Upper lobe of left lung (tissue), 6 donors: ENCODE measurements around the gene TMEM132E. TPM values are rescaled to one million over a fixed set of nuclear protein-coding genes. Genes with fewer than 3 reads are reported as not detected.
A peak's percentile ranks its signal among the peaks of the same experiment; 100 is the strongest.

Experiments used
- ATAC-seq, 2 donors: fragments of 200-7000 bp; cut with Tn5 transposase; one replicate each; pipeline ENCODE4 v1.9.1; 2022; ENCODE audit warnings: mild to moderate bottlenecking in 2 of 2, moderate library complexity in 2 of 2; ENCODE audit not compliant: low FRiP score in 2 of 2
- DNase-seq, 2 donors: peaks; one replicate each; pipeline ENCODE4 v3.0.0-alpha.2; 2019 to 2020
- H3K27ac ChIP-seq, 4 donors: fragments of 200-600 bp; sonication (generic); one replicate each; pipeline ENCODE4 v1.5.1; 2016 to 2019
- H3K27me3 ChIP-seq, 4 donors: fragments of 200-600 bp; sonication (generic); one replicate each; pipeline ENCODE4 v1.5.1; 2017 to 2019
- H3K36me3 ChIP-seq, 4 donors: fragments of 200-600 bp; sonication (generic); one replicate each; pipeline ENCODE4 v1.5.1; 2016 to 2019
- H3K4me1 ChIP-seq, 4 donors: fragments of 200-600 bp; sonication (generic); one replicate each; pipeline ENCODE4 v1.5.1; 2018 to 2019
- H3K4me3 ChIP-seq, 4 donors: fragments of 200-600 bp; sonication (generic); one replicate each; pipeline ENCODE4 v1.5.1; 2017 to 2019; ENCODE audit warnings: mild to moderate bottlenecking in 2 of 4, moderate library complexity in 1 of 4
- H3K9me3 ChIP-seq, 4 donors: fragments of 200-600 bp; sonication (generic); one replicate each; pipeline ENCODE4 v1.5.1; 2018 to 2019
- CTCF ChIP-seq, 6 experiments: fragments of 450-650 bp in 4 of 6; fragments of 200-600 bp in 2 of 6; sonication (generic) in 2 of 6; IDR thresholded peaks; one replicate each; pipeline ENCODE4 v1.5.1; 2016 to 2019; ENCODE audit warnings: antibody characterized with exemption in 6 of 6
- EP300 ChIP-seq, 4 donors: sonication (generic); formaldehyde crosslinking; IDR thresholded peaks; one replicate each; pipeline ENCODE4 v1.5.1; 2017; ENCODE audit warnings: antibody characterized with exemption in 4 of 4, control low read depth in 2 of 4
- POLR2A ChIP-seq, 4 donors: fragments of 450-650 bp; IDR thresholded peaks; one replicate each; pipeline ENCODE4 v1.5.1; 2016 to 2017; ENCODE audit warnings: antibody characterized with exemption in 4 of 4, mild to moderate bottlenecking in 2 of 4
- POLR2AphosphoS5 ChIP-seq, 2 donors: sonication (generic); formaldehyde crosslinking; IDR thresholded peaks; one replicate each; pipeline ENCODE4 v1.5.1; 2017; ENCODE audit warnings: antibody characterized with exemption in 2 of 2
- WGBS, 2 donors: methylation state at CpG; one replicate each; pipeline ENCODE4 v1.1.5; 2017 to 2018; 5-methylcytosine and 5-hydroxymethylcytosine counted together
- total RNA-seq, 6 donors: library from RNA; depleted of rRNA in 4 of 6; stranded (reverse); fragments of >200 nt in 4 of 6; gene quantifications; one replicate each; pipeline versions ENCODE4 v1.1.0 to v1.2.1, GENCODE V29; 2016 to 2021
- donor health status: DM: no; HTN: no; CAD: no; lungs with moderate emphysema.
- donor health status: DM: no; HTN: yes; CAD: no; lungs with severe emphysema.

TMEM132E gene
- total RNA-seq, 6 donors from 2014 or later = 0.06 to 0.17 TPM; not detected in 4

GRCh38 chr17:34613064-34614019 is 34.0 kb downstream of the TMEM132E start:
- TF ChIP-seq POLR2A (IDR thresholded peaks at IDR 0.05) (no peak), CTCF (IDR thresholded peaks at IDR 0.05) (no peak), EP300 (IDR thresholded peaks at IDR 0.05) (no peak), POLR2AphosphoS5 (IDR thresholded peaks at IDR 0.05) (no peak)
- Histone ChIP-seq H3K36me3 (no peaks in the 10 kb centered on the region), H3K27ac (no peak overlapping the region), H3K4me3 (no peak overlapping the region), H3K27me3 (no peaks in the 10 kb centered on the region), H3K4me1 (no peaks in the 10 kb centered on the region), H3K9me3 (no peaks in the 10 kb centered on the region)
- 32 to 44% methylated on average over 18 to 19 of the region's 19 CpGs for WGBS, 2 donors
- peak in 1 of 2 donors; percentile 12 for ATAC-seq
- no peak for DNase-seq

GRCh38 chr17:34614698-34615097 is 35.3 kb downstream of the TMEM132E start:
- no peaks in the 10 kb centered on the region for H3K9me3 ChIP-seq
- no peaks in the 10 kb centered on the region for H3K27me3 ChIP-seq
- no peaks in the 10 kb centered on the region for H3K4me1 ChIP-seq
- DNase-seq (no peak), ATAC-seq (no peak)
- H3K36me3 ChIP-seq = no peaks in the 10 kb centered on the region
- 59 to 75% methylated on average over 1 of the region's 1 CpG for WGBS, 2 donors
- no peak overlapping the region for H3K4me3 ChIP-seq
- TF ChIP-seq CTCF (IDR thresholded peaks at IDR 0.05) (no peak), POLR2A (IDR thresholded peaks at IDR 0.05) (no peak), POLR2AphosphoS5 (IDR thresholded peaks at IDR 0.05) (no peak), EP300 (IDR thresholded peaks at IDR 0.05) (no peak)
- H3K27ac ChIP-seq = no peak overlapping the region

GRCh38 chr17:34615326-34615725 is 35.9 kb downstream of the TMEM132E start:
- H3K9me3 ChIP-seq = no peaks in the 10 kb centered on the region
- no peak for ATAC-seq
- WGBS, 2 donors = 40 to 58% methylated on average over 2 to 3 of the region's 3 CpGs
- H3K27ac ChIP-seq = no peak overlapping the region
- no peaks in the 10 kb centered on the region for H3K27me3 ChIP-seq
- H3K4me3 ChIP-seq = no peak overlapping the region
- TF ChIP-seq EP300 (IDR thresholded peaks at IDR 0.05) = no peak
- TF ChIP-seq POLR2A (IDR thresholded peaks at IDR 0.05) = no peak
- TF ChIP-seq CTCF (IDR thresholded peaks at IDR 0.05) = no peak
- TF ChIP-seq POLR2AphosphoS5 (IDR thresholded peaks at IDR 0.05) = no peak
- DNase-seq = no peak
- no peaks in the 10 kb centered on the region for H3K36me3 ChIP-seq
- H3K4me1 ChIP-seq = no peaks in the 10 kb centered on the region

GRCh38 chr17:34616148-34616547 is 36.8 kb downstream of the TMEM132E start:
- Histone ChIP-seq H3K4me1 (no peaks in the 10 kb centered on the region), H3K36me3 (no peaks in the 10 kb centered on the region), H3K27me3 (no peaks in the 10 kb centered on the region), H3K27ac (no peak overlapping the region), H3K4me3 (no peak overlapping the region), H3K9me3 (no peaks in the 10 kb centered on the region)
- TF ChIP-seq EP300 (IDR thresholded peaks at IDR 0.05) = no peak
- DNase-seq = no peak
- ATAC-seq = no peak
- 15 to 18% methylated on average over 3 of the region's 3 CpGs for WGBS, 2 donors

GRCh38 chr17:34617398-34617797 is 38.0 kb downstream of the TMEM132E start:
- 54 to 60% methylated on average over 4 of the region's 4 CpGs for WGBS, 2 donors

More at GRCh38 chr17:34617398-34617797, 38.0 kb downstream of the TMEM132E start:
- Histone ChIP-seq H3K9me3 (no peaks in the 10 kb centered on the region), H3K27ac (no peak overlapping the region), H3K36me3 (no peaks in the 10 kb centered on the region), H3K4me1 (no peaks in the 10 kb centered on the region), H3K4me3 (no peak overlapping the region), H3K27me3 (no peaks in the 10 kb centered on the region)
- no peak for TF ChIP-seq POLR2AphosphoS5 (IDR thresholded peaks at IDR 0.05)
- TF ChIP-seq CTCF (IDR thresholded peaks at IDR 0.05) = no peak
- TF ChIP-seq POLR2A (IDR thresholded peaks at IDR 0.05) = no peak
- TF ChIP-seq EP300 (IDR thresholded peaks at IDR 0.05) = no peak
- no peak for DNase-seq
- ATAC-seq = no peak
